Measurements from ENCODE around the gene THSD7A.

DNA sequence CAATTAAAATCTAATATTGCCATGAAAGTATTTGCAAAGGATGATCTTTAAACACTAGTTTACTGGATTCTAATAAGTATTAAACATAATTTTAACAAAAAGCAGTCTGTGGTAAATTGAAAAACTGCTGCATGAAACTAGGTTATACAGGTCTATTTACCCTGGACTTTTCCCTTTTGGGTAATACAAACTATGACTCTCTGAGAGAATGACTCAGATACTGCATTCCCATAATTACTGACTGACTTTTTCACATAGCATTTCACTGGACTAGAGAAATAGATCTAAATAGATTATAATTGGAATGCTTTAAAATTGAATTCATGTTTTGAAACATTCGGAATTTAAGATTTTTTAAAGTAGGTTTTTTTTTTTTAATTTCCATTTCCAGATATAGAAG lies 395.7 kb downstream of the THSD7A start:
- TF ChIP-seq POLR2A (IDR thresholded peaks at IDR 0.05; ENCODE audit: low read depth, low read length) (no peak), POLR2AphosphoS5 (IDR thresholded peaks at IDR 0.05; ENCODE audit: low read depth, low read length) (no peak), TAF1 (IDR thresholded peaks at IDR 0.05; ENCODE audit: low read depth, low read length) (no peak), PAX5 (IDR thresholded peaks at IDR 0.05; ENCODE audit: insufficient read depth, low read length, severe bottlenecking) (no peak), POU2F2 (IDR thresholded peaks at IDR 0.05; ENCODE audit: low read depth, low read length) (no peak)

Measured in GM12891 (cell line).